Measurements from ENCODE around the gene AKT1S1.

DNA sequence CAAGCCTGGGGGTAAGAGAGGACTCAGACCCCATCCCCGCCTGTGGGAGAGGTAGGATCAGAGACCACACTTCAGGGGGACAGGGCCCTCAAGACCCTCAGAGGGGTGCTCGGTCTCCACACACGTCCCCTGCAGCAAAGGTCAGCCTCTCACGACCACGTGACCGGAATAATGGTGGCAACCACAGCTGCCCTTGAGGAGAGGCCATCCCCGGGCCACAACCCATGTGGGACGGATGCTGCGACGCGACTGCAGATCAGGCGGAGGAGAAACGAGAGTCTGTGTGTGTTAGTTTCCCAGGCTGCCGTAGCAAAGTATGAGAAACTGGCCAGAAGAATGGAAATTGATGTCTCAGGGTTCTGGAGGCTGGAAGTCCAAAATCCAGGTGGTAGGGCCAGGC lies 50.1 kb downstream of the AKT1S1 start:
- TF ChIP-seq POLR2AphosphoS5 (IDR thresholded peaks at IDR 0.05; ENCODE audit: low read depth, low read length) (no peak), TAF1 (IDR thresholded peaks at IDR 0.05; ENCODE audit: borderline replicate concordance, insufficient read depth, low read length) (no peak), FOXP2 (optimal IDR thresholded peaks at IDR 0.05; ENCODE audit: borderline replicate concordance, extremely low read depth, extremely low read length, insufficient read depth) (no peak), SIN3A (IDR thresholded peaks at IDR 0.05; ENCODE audit: borderline replicate concordance, insufficient read depth, low read length) (no peak)
- TF ChIP-seq, protein P1, sequence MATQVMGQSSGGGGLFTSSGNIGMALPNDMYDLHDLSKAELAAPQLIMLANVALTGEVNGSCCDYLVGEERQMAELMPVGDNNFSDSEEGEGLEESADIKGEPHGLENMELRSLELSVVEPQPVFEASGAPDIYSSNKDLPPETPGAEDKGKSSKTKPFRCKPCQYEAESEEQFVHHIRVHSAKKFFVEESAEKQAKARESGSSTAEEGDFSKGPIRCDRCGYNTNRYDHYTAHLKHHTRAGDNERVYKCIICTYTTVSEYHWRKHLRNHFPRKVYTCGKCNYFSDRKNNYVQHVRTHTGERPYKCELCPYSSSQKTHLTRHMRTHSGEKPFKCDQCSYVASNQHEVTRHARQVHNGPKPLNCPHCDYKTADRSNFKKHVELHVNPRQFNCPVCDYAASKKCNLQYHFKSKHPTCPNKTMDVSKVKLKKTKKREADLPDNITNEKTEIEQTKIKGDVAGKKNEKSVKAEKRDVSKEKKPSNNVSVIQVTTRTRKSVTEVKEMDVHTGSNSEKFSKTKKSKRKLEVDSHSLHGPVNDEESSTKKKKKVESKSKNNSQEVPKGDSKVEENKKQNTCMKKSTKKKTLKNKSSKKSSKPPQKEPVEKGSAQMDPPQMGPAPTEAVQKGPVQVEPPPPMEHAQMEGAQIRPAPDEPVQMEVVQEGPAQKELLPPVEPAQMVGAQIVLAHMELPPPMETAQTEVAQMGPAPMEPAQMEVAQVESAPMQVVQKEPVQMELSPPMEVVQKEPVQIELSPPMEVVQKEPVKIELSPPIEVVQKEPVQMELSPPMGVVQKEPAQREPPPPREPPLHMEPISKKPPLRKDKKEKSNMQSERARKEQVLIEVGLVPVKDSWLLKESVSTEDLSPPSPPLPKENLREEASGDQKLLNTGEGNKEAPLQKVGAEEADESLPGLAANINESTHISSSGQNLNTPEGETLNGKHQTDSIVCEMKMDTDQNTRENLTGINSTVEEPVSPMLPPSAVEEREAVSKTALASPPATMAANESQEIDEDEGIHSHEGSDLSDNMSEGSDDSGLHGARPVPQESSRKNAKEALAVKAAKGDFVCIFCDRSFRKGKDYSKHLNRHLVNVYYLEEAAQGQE (IDR thresholded peaks at IDR 0.05; ENCODE audit: insufficient read depth in 1 of 2, low read depth in 2 of 2, low read length in 2 of 2) = no peak

Data from PFSK-1 (cell line).